Activated CD8-positive, alpha-beta T cell treated with anti-CD3 and anti-CD28 coated beads for 36 hours (primary cell): ENCODE measurements around the gene UBE2C. TPM values are rescaled to one million over a fixed set of nuclear protein-coding genes. Genes with fewer than 3 reads are reported as not detected.

Experiments used
- ATAC-seq: fragments of 200-7000 bp; cut with Tn5 transposase; one replicate; pipeline ENCODE4 v1.10.0; 2021; ENCODE audit warnings: mild to moderate bottlenecking, moderate library complexity
- CTCF ChIA-PET: fragments of 350-600 bp; sonication (Branson Sonifier 250); formaldehyde crosslinking; loops from one replicate; lab custom pipeline; 2021; ENCODE audit warnings: antibody characterized with exemption; lab: Charles Lee
- POLR2A ChIA-PET: fragments of 350-600 bp; sonication (Branson Sonifier 250); formaldehyde crosslinking; loops from one replicate; lab custom pipeline; 2021; ENCODE audit warnings: antibody characterized with exemption; lab: Charles Lee
- DNase-seq: peaks from one replicate; pipeline ENCODE4 v3.0.0-alpha.2; 2020
- H3K27ac Mint-ChIP-seq: one replicate; pipeline ENCODE4 v1.8.0; 2021; ENCODE audit warnings: mild to moderate bottlenecking, mixed read lengths
- H3K27me3 Mint-ChIP-seq: one replicate; pipeline ENCODE4 v1.8.0; 2021; ENCODE audit warnings: mixed read lengths
- H3K36me3 Mint-ChIP-seq: one replicate; pipeline ENCODE4 v1.8.0; 2021; ENCODE audit warnings: low read depth, mixed read lengths
- H3K4me1 Mint-ChIP-seq: one replicate; pipeline ENCODE4 v1.8.0; 2021; ENCODE audit warnings: low read depth, mixed read lengths
- H3K4me3 Mint-ChIP-seq: one replicate; pipeline ENCODE4 v1.8.0; 2021; ENCODE audit warnings: mild to moderate bottlenecking, moderate library complexity, mixed read lengths
- H3K9me3 Mint-ChIP-seq: one replicate; pipeline ENCODE4 v1.8.0; 2021; ENCODE audit warnings: mixed read lengths
- intact Hi-C: fragments of 100-400 bp; cut with micrococcal nuclease; formaldehyde crosslinking; loops from one replicate; pipeline ENCODE4 v1.10.0; 2022
- total RNA-seq, 2 experiments: library from RNA; stranded (reverse); gene quantifications; one replicate each; pipeline ENCODE4 v1.2.3, GENCODE V29; 2021
- TF ChIP-seq, protein P1 (sequence below): fragments of 200-600 bp; IDR thresholded peaks from one replicate; pipeline ENCODE4 v1.8.0; 2022; ENCODE audit warnings: antibody characterized with exemption, mild to moderate bottlenecking

UBE2C gene
- total RNA-seq, 2 experiments from 2014 or later = 149 to 151 TPM

DNA sequence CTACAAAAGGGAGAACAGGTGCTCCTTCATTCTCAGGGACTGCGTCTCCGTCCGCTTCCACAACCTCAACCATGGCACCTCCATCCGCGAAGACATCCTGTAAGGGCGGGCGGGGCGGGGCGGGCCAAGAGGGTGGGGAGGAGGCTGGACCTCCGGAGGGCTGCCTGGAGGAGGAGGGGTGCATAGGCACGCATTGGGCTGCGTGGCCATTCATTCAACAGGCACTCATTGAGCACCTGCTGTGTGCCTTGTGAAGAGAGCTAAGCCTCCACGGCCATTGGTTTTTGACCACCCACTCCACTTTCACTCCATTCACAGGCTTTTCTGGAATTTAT, 45.4 kb downstream of the UBE2C start:
- Mint-ChIP-seq H3K4me1 (peaks cover 42% of the 10 kb centered on the region), H3K36me3 (peaks cover 4% of the 10 kb centered on the region), H3K27me3 (no peaks in the 10 kb centered on the region), H3K9me3 (no peaks in the 10 kb centered on the region), H3K4me3 (peak overlapping the region; percentile 97), H3K27ac (peak overlapping the region; percentile 99)
- DNase-seq = peak; percentile 70
- intact Hi-C loops = loop anchor here (5.0 kb wide), 1 partner anchor 46 kb away; the partner anchor contains the start of gene UBE2C
- POLR2A ChIA-PET = interaction anchor here (0.7 to 3.6 kb wide), 11 partner anchors 10 to 525 kb away, joined by 3 to 19 read pairs (median 5); partner anchors contain the start of genes CTSA, NEURL2, UBE2C and ZNF335
- CTCF ChIA-PET = interaction anchor here (1.2 to 3.1 kb wide), 2 partner anchors 33 to 112 kb away, joined by 3 to 15 read pairs; no protein-coding TSS in a partner anchor
- peak; percentile 55 for ATAC-seq
- TF ChIP-seq, protein P1, sequence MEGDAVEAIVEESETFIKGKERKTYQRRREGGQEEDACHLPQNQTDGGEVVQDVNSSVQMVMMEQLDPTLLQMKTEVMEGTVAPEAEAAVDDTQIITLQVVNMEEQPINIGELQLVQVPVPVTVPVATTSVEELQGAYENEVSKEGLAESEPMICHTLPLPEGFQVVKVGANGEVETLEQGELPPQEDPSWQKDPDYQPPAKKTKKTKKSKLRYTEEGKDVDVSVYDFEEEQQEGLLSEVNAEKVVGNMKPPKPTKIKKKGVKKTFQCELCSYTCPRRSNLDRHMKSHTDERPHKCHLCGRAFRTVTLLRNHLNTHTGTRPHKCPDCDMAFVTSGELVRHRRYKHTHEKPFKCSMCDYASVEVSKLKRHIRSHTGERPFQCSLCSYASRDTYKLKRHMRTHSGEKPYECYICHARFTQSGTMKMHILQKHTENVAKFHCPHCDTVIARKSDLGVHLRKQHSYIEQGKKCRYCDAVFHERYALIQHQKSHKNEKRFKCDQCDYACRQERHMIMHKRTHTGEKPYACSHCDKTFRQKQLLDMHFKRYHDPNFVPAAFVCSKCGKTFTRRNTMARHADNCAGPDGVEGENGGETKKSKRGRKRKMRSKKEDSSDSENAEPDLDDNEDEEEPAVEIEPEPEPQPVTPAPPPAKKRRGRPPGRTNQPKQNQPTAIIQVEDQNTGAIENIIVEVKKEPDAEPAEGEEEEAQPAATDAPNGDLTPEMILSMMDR = no peak

DNA sequence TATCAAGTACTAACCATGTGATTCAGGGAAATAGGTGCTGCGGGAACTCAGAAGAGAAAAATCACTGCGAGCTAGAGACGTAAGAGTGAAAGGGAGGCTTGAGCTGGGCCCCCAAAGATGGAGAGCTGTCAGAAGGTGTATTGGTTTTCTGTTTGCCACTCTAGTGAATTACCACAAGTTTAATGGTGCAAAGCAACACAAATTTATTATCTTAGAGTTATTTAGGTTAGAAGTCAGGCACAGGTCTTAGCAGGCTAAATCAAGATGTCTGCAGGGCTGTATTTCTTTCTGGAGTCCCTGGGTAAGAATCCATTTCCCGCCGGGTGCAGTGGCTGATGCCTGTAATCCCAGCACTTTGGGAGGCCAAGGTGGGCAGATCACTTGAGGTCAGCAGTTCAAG, 47.5 kb downstream of the UBE2C start:
- TF ChIP-seq, protein P1 = no peak
- no peaks in the 10 kb centered on the region for H3K27me3 Mint-ChIP-seq
- no peaks in the 10 kb centered on the region for H3K9me3 Mint-ChIP-seq
- intact Hi-C loops = loop anchor here (5.0 kb wide), 1 partner anchor 48 kb away; the partner anchor contains the start of gene UBE2C
- peaks cover 2% of the 10 kb centered on the region for H3K36me3 Mint-ChIP-seq
- ATAC-seq = no peak
- DNase-seq = no peak
- no peak overlapping the region for H3K4me3 Mint-ChIP-seq
- ChIA-PET CTCF (no interaction called here), POLR2A (interaction anchor here (0.6 kb wide), 1 partner anchor 221 kb away, joined by 3 read pairs; no protein-coding TSS in a partner anchor)
- no peak overlapping the region for H3K27ac Mint-ChIP-seq
- peaks cover 31% of the 10 kb centered on the region for H3K4me1 Mint-ChIP-seq

DNA sequence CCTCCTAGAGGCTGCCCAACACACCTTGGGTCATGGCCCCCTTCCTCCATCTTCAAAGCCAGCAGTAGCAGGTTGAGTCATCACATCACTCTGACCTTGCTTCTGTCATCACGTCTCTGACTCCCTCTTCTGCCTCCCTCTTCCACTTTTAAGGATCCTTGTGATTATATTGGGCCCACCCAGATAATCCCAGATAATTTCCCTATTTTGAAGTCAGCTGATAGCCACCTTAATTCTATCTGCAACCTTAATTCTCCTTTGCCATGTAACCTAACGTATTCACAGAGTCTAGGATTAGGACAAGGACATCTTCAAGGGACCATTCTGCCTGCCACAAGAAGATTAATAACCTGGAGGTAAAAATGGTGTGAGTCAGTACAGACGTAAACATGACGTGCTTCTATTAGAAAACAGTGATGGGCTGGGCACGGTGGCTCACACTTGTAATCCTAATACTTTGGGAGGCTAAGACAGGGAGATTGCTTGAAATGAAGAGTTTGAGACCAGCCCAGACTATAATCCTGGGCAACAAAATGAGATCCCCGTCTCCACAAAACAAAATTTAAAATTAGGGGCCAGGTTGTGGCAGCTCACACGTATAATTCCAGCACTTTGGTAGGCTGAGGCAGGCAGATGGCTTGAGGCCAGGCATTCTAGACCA, 48.2 kb downstream of the UBE2C start:
- H3K4me3 Mint-ChIP-seq = no peak overlapping the region
- DNase-seq (no peak), ATAC-seq (no peak)
- no peak overlapping the region for H3K27ac Mint-ChIP-seq
- peaks cover 25% of the 10 kb centered on the region for H3K4me1 Mint-ChIP-seq
- ChIA-PET CTCF (no interaction called here), POLR2A (interaction anchor here (1.1 kb wide), 1 partner anchor 14 kb away, joined by 3 read pairs; no protein-coding TSS in a partner anchor)
- H3K9me3 Mint-ChIP-seq = no peaks in the 10 kb centered on the region
- TF ChIP-seq, protein P1 = no peak
- no peaks in the 10 kb centered on the region for H3K27me3 Mint-ChIP-seq
- intact Hi-C loops = no loop called here
- peaks cover 2% of the 10 kb centered on the region for H3K36me3 Mint-ChIP-seq

DNA sequence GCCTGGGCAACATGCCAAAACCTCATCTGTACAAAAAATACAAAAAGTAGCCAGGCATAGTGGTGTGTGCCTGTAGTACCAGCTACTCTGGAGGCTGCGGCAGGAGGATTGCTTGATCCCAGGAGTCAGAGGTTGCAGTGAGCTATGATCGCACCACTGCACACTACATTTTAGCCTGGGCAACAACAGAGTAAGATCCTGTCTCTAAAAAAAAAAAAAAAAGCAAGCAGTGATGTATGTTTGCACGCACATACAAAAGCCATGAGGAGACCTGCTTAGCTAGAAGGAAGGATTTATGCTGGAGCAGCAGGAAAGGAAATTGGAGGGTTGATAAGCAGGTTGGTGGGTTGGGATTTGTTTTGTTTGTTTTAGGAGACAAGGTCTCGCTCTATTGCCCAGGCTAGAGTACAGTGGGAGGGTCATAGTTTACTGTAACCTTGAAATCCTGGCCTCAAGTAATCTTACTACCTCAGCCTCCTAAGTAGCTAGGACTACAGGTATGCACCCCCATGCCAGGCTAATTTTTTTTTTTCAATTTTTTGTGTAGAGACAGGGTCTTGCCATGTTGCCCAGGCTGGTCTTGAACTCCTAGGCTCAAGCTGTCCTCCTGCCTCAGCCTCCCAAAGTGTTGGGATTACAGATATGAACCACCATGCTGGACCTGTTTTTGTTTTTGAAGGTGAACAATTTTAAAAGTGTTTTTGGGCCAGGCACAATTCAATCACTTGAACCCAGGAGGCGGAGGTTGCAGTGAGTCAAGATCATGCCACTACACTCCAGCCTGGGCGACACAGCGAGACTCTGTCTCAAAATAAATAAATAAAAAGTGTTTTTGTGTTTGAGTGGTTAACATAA, 49.0 kb downstream of the UBE2C start:
- POLR2A ChIA-PET = interaction anchor here (0.7 to 1.2 kb wide), 3 partner anchors 13 to 38 kb away, joined by 3 read pairs; partner anchors contain the start of gene ZSWIM1
- intact Hi-C loops = no loop called here
- DNase-seq = no peak
- TF ChIP-seq, protein P1 = no peak
- H3K4me3 Mint-ChIP-seq = no peak overlapping the region
- CTCF ChIA-PET = interaction anchor here (1.1 to 1.3 kb wide), 2 partner anchors 71 to 108 kb away, joined by 3 read pairs; no protein-coding TSS in a partner anchor
- no peak overlapping the region for H3K27ac Mint-ChIP-seq
- H3K36me3 Mint-ChIP-seq = peaks cover 2% of the 10 kb centered on the region
- no peaks in the 10 kb centered on the region for H3K9me3 Mint-ChIP-seq
- ATAC-seq = no peak
- no peaks in the 10 kb centered on the region for H3K27me3 Mint-ChIP-seq
- H3K4me1 Mint-ChIP-seq = peaks cover 20% of the 10 kb centered on the region
